Neuron (in vitro differentiated cells): ENCODE results near the gene NTF4.
"Not testable (repeated sequence)": the region's sequence is repeated elsewhere in the genome, so short reads cannot be mapped to it uniquely, and the experiment has no call there.

Source experiments
- H2AFZ ChIP-seq: one replicate; pipeline ENCODE4 v1.6.1; 2013; ENCODE audit warnings: low read depth, mild to moderate bottlenecking, inconsistent platforms, low read length, moderate library complexity
- H3K27me3 ChIP-seq: one replicate; pipeline ENCODE4 v1.6.1; 2013; ENCODE audit warnings: low read length; ENCODE audit not compliant: insufficient read depth
- H3K36me3 ChIP-seq: one replicate; pipeline ENCODE4 v1.6.1; 2013; ENCODE audit warnings: low read length; ENCODE audit not compliant: insufficient read depth
- H3K4me1 ChIP-seq: one replicate; pipeline ENCODE4 v1.6.1; 2013; ENCODE audit warnings: low read length; ENCODE audit not compliant: insufficient read depth
- H3K4me3 ChIP-seq: 2 replicates; pipeline ENCODE4 v1.5.1; 2013; ENCODE audit warnings: mild to moderate bottlenecking, low read length, moderate library complexity
- H3K9me3 ChIP-seq: one replicate; pipeline ENCODE4 v1.6.1; 2013; ENCODE audit warnings: low read length

The NTF4 gene

DNA sequence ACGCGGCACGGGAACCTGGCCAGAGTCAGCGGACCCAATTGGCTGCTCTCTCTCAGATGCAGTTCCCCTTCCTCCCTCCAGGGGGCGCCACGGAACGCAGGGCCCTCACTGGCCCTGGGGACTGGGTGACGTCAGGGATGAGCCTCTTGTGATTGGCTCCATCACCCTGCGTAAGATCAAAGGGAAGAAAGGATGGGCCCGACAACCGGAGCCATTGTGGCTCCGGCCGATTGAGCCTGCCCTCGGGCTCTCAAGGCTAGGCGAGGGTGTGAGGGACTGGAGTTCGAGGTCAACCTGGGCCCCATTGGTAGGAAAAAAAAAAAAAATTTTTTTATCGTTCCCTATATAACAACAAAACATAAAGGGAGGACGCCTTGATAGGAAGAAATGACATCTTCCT, 27.8 kb downstream of the NTF4 start, which contains the start of gene CGB1:
Gene CGB1 (minus strand): TSS at position 81 of the 400 bp plus-strand sequence. CDS start 184 bp downstream, outside the sequence.
- not testable (repeated sequence) for H3K27me3 ChIP-seq

DNA sequence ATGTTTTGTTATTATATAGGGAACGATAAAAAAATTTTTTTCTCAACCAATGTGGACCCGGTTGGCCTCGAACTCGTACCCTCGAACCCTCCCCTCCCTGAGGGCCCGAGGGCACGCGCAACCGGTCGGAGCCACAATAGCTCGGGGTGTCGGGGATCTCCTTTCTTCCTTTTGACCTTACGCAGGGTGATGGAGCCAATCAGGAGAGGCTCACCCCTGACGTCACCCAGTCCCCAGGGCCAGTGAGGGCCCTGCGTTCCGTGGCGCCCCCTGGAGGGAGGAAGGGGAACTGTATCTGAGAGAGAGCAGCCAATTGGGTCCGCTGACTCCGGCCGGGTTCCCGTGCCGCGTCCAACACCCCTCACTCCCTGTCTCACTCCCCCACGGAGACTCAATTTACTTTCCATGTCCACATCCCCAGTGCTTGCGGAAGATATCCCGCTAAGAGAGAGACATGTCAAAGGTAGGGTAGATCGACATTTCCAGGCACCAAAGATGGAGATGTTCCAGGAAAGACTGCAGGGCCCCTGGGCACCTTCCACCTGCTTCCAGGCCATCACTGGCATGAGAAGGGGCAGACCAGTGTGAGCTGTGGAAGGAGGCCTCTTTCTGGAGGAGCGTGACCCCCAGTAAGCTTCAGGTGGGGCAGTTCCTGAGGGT, 32.8 kb downstream of the NTF4 start, which contains the start of gene CGB2:
Gene CGB2 (plus strand): TSS at position 249 of the 660 bp plus-strand sequence. CDS start 206 bp downstream, at position 455.
- not testable (repeated sequence) for H2AFZ ChIP-seq, H3K27me3 ChIP-seq, H3K36me3 ChIP-seq, H3K4me1 ChIP-seq, H3K9me3 ChIP-seq, H3K4me3 ChIP-seq

More for the DNA sequence above, 27.8 kb downstream of the NTF4 start, which contains the start of gene CGB1:
- H3K36me3 ChIP-seq, H2AFZ ChIP-seq, H3K9me3 ChIP-seq, H3K4me3 ChIP-seq, H3K4me1 ChIP-seq: not testable (repeated sequence)

DNA sequence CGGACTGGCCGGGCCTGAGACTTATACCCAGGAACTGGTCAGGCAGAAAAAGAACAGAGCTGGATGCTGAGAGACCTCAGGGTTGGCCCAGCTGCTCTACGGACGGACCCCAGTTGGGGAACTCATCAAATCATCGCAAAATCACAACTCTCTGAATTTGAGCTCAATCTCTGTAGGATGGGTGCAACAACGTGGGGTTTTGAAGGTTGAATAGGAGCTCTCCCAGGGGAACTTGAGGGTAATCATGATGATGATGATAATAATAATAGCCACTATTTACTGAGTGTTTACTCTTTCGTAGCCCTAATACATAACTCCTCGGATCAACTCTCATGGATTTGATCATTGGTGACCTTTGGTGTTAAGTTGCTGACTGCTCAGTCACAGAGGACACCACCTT, 34.3 kb downstream of the NTF4 start:
- not testable (repeated sequence) for H3K9me3 ChIP-seq, H3K36me3 ChIP-seq, H3K4me3 ChIP-seq, H3K27me3 ChIP-seq, H2AFZ ChIP-seq, H3K4me1 ChIP-seq

DNA sequence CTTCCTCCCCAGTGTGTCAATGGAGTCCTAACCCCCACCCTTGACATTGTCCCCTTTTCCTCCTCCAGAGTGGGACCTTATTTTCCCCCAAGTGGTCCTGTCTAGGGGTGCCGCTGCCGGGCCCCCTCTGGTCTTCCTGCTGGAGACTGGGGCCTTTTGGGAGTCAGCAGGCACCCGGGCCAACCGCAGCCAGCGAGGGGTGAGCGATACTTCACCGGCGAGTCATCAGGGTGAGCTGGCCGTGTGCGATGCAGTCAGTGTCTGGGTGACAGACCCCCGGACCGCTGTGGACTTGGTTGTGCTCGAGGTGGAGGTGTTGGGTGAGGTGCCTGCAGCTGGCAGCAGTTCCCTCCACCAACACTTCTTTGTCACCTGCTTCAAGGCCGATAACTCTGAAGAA, 34.9 kb downstream of the NTF4 start:
- not testable (repeated sequence) for H3K9me3 ChIP-seq, H3K36me3 ChIP-seq, H3K27me3 ChIP-seq, H3K4me3 ChIP-seq, H2AFZ ChIP-seq, H3K4me1 ChIP-seq

DNA sequence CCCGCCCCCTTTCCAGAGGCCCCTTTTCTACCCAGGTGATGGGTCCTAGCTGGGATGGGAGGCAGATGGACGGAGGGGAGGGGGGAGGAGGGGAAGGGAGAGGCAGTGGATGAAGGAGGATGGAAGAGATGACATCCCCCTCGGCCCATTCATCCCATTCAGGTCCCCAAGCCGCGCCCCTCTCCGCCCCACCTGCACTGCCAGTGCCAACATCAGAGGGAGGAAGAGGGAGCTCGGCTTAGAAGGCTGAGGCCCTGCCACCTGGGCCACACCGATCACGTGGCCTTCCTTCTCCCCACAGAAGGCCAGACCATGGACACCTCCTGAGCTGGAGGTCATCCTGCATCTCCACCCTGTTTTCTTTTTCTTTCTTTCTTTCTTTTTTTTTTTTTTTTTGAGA, 35.9 kb downstream of the NTF4 start:
- not testable (repeated sequence) for H3K36me3 ChIP-seq, H3K4me1 ChIP-seq, H2AFZ ChIP-seq, H3K27me3 ChIP-seq, H3K4me3 ChIP-seq, H3K9me3 ChIP-seq

DNA sequence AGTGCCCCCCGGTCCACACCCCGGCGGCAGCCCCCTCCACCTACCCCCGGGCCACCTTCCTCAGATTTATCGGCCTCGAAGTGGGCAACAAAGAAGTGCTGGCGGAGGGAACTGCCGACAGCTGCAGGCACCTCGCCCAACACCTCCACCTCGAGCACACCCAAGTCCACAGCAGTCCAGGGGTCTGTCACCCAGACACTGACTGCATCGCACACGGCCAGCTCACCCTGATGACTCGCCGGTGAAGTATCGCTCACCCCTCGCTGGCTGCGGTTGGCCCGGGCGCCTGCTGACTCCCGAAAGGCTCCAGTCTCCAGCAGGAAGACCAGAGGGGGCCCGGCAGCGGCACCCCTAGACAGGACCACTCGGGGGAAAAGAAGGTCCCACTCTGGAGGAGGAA, 39.0 kb downstream of the NTF4 start:
- H3K36me3 ChIP-seq, H2AFZ ChIP-seq, H3K4me1 ChIP-seq, H3K9me3 ChIP-seq, H3K27me3 ChIP-seq, H3K4me3 ChIP-seq: not testable (repeated sequence)

DNA sequence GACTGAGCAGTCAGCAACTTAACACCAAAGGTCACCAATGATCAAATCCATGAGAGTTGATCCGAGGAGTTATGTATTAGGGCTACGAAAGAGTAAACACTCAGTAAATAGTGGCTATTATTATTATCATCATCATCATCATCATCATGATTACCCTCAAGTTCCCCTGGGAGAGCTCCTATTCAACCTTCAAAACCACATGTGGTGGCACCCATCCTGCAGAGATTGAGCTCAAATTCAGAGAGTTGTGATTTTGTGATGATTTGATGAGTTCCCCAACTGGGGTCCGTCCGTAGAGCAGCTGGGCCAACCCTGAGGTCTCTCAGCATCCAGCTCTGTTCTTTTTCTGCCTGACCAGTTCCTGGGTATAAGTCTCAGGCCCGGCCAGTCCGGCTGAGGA, 39.5 kb downstream of the NTF4 start:
- H3K27me3 ChIP-seq, H3K36me3 ChIP-seq, H3K4me1 ChIP-seq, H2AFZ ChIP-seq, H3K4me3 ChIP-seq, H3K9me3 ChIP-seq: not testable (repeated sequence)

DNA sequence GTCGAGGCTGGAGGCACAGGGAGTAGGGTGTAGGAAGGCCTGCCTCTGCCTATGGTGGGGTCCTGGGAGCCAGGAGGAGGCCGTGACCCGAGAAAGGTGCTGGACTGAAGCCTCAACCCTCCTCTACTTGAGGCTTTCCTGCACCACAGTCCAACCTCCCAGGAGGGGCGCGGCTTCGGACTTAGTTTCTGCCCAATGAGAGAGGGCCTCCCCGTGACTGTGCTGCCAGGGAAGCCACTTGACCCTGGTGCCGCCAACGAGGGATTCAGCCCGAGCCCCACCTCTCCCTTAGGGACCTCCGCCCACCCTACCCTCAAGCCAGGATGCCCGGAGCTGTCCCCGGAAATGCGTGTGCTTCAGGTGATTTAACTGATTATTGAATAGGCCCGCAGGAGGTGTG, 40.4 kb downstream of the NTF4 start, which contains the start of gene CGB3:
Gene CGB3 (minus strand): TSS at position 101 of the 400 bp plus-strand sequence. CDS start 362 bp downstream, outside the sequence.
- H2AFZ ChIP-seq, H3K9me3 ChIP-seq, H3K4me1 ChIP-seq, H3K4me3 ChIP-seq, H3K27me3 ChIP-seq, H3K36me3 ChIP-seq: not testable (repeated sequence)

DNA sequence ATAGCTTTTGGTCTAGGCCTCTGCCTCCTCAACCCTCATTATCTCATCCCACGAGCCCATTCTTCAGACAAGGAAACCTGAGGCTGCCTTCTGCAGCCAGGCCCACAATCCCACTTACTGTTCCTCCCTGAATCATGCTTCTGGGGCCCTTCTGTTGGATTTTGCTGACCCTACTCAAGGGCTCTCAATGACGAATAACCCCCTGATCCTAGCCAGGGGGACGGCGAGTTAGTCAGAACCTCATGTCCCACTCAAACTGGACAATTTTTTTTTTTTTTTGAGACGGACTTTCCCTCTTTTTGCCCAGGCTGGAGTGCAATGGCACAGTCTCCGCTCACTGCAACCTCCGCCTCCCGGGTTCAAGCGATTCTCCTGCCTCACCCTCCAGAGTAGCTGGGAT, 42.5 kb downstream of the NTF4 start:
- Histone ChIP-seq H3K4me1 (peaks cover 3% of the 10 kb centered on the region), H2AFZ (no peak overlapping the region), H3K4me3 (no peak overlapping the region), H3K27me3 (no peaks in the 10 kb centered on the region), H3K9me3 (peaks cover 9% of the 10 kb centered on the region), H3K36me3 (peaks cover 2% of the 10 kb centered on the region)

DNA sequence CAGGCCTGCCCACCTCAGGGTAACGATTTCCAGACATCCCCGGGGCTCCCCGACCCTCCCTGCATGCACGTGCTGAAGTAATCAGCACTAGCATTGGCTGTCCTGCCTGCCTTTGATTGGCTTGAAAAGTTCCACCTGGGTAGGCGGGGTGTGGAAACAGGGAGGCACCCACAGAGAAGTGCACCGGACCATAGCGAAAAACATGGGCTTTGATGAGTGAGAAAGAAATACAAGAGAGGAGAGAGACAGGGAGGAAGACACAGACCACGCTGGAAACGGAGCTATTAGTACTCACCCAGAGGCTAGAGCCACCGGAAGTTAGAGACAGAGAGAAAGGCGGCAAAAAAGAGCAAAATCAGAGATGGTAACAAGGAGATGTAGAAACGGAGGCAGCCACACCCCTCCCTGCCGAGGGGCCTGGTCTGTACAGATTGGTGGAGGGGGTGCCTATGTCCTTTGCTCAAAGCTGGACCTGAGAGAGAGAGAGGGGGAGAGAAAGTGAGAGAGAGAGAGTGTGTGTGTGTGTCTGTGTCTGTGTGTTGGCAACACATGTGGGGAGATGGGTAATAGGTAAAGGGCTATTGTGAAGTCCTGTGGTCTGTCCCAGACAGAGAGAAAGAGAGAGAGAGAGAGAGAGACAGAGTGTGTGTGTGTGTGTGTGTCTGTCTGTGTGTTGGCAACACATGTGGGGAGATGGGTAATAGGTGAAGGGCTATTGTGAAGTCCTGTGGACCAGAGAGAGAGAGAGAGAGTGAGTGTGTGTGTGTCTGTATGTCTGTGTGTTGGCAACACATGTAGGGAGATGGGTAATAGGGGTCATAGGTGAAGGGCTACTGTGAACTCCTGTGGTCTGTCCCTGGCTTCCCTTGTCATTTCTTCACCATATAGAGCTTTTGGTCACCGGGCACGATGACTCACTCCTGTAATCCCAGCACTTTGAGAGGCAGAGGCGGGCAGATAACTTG, 43.4 kb downstream of the NTF4 start:
- no peak overlapping the region for H2AFZ ChIP-seq
- H3K27me3 ChIP-seq: no peaks in the 10 kb centered on the region
- peaks cover 9% of the 10 kb centered on the region for H3K36me3 ChIP-seq
- peaks cover 11% of the 10 kb centered on the region for H3K9me3 ChIP-seq
- peaks cover 3% of the 10 kb centered on the region for H3K4me1 ChIP-seq
- H3K4me3 ChIP-seq: no peak overlapping the region

DNA sequence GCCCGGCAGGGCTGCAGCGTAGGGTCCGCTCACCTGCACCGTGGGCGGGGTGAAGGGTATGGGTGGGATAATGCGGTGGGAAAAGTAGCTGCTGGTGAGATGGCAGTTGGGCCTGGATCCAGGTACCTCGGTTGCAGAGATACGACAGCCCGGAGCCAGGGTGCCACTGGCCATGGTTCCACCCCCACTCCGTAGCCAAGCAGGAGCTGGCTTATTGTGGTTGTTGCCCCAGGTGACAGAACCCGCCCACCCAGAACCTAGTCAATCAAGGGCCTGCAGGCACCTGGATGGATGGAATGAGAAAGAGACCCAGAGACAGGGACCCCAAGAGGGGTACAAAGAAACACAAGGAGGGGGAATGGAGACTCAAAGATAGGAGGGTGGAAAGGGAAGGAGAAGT, 44.3 kb downstream of the NTF4 start:
- no peak overlapping the region for H2AFZ ChIP-seq
- no peak overlapping the region for H3K4me3 ChIP-seq
- H3K9me3 ChIP-seq: peaks cover 16% of the 10 kb centered on the region
- H3K36me3 ChIP-seq: peaks cover 18% of the 10 kb centered on the region
- H3K27me3 ChIP-seq: no peaks in the 10 kb centered on the region
- peaks cover 3% of the 10 kb centered on the region for H3K4me1 ChIP-seq

DNA sequence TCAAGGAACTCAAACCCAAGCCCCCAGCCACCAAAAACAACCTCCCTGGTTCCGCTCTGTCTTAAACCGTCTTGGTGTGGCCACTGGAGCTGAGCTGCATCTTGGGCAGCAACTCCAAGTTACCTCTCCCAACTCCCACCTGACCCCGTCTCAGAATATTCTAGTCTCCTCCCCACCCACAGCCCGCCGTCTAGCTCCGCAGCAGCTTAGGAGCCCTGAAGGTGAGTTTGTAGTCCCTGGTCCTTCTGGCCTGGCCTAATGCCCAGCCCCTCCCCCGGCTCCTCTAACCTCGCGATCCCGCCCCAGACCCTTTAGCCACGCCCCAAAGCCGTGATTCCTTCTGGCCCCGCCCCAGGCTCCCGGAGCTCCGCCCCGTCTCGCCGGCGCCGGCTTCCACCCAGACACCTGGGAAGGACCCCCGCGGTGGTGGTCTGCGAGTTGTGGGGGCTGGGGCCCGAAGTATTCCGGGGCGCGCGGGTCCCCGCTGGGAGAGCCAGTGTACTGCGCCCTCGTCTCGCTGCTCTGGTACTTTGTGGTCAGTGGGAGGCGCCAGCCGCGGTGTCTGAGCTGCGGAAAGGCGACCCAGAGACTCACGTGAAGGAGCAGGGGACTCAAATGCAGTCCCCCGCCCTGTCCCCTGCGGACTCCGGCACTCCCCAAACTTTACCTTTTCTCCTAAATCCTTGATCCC, 45.2 kb downstream of the NTF4 start:
- Histone ChIP-seq H3K27me3 (no peaks in the 10 kb centered on the region), H3K9me3 (peaks cover 16% of the 10 kb centered on the region), H3K4me1 (peaks cover 3% of the 10 kb centered on the region), H3K36me3 (peaks cover 27% of the 10 kb centered on the region), H3K4me3 (no peak overlapping the region), H2AFZ (no peak overlapping the region)
